Measurements from ENCODE around the gene SPCS3. TPM values are rescaled to one million over a fixed set of nuclear protein-coding genes. Genes with fewer than 3 reads are reported as not detected.
"Not testable (repeated sequence)": the region's sequence is repeated elsewhere in the genome, so short reads cannot be mapped to it uniquely, and the experiment has no call there.

Gene SPCS3
- total and polyA plus RNA-seq, 2 experiments from 2014 or later: 39.0 to 47.1 TPM

DNA sequence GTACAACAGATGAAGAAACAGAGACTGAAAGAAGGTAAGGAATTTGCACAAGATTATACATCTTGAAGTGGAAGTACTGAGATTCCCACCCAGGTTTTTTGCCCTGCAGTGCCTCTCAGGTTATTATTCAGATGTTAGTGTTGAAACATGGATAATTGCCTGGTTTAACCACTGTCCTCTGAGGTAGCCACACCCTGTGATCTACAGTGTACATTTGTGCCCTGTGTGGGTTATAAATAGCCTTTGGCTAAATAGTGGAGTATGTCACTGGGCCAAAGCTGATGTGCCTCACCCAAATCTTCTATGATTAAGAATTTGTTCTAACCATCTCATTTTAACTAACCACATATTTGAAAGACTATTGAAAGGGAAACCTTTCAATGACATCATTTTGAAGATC, 45.3 kb upstream of the SPCS3 start:
- TF ChIP-seq, protein P1, sequence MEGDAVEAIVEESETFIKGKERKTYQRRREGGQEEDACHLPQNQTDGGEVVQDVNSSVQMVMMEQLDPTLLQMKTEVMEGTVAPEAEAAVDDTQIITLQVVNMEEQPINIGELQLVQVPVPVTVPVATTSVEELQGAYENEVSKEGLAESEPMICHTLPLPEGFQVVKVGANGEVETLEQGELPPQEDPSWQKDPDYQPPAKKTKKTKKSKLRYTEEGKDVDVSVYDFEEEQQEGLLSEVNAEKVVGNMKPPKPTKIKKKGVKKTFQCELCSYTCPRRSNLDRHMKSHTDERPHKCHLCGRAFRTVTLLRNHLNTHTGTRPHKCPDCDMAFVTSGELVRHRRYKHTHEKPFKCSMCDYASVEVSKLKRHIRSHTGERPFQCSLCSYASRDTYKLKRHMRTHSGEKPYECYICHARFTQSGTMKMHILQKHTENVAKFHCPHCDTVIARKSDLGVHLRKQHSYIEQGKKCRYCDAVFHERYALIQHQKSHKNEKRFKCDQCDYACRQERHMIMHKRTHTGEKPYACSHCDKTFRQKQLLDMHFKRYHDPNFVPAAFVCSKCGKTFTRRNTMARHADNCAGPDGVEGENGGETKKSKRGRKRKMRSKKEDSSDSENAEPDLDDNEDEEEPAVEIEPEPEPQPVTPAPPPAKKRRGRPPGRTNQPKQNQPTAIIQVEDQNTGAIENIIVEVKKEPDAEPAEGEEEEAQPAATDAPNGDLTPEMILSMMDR (IDR thresholded peaks at IDR 0.05; ENCODE audit: low read depth, low read length): no peak
- DNase-seq (ENCODE audit: low read depth in 1 of 2, low spot score in 1 of 2): no peak
- H3K4me1 ChIP-seq (ENCODE audit: low read depth): no peaks in the 10 kb centered on the region
- no peaks in the 10 kb centered on the region for H3K36me3 ChIP-seq
- H3K4me3 ChIP-seq: no peak overlapping the region
- H3K27ac ChIP-seq: no peak overlapping the region
- H3K27me3 ChIP-seq: no peaks in the 10 kb centered on the region
- H3K9me3 ChIP-seq (ENCODE audit: low read depth): no peaks in the 10 kb centered on the region

GRCh38 chr4:176276710-176277109, 43.1 kb upstream of the SPCS3 start:
- DNase-seq (ENCODE audit: low read depth in 1 of 2, low spot score in 1 of 2): no peak
- no peaks in the 10 kb centered on the region for H3K27me3 ChIP-seq
- TF ChIP-seq, protein P1 (IDR thresholded peaks at IDR 0.05; ENCODE audit: low read depth, low read length): no peak

GRCh38 chr4:176277162-176277904, 42.4 kb upstream of the SPCS3 start:
- no peak overlapping the region for H3K27ac ChIP-seq
- H3K27me3 ChIP-seq: no peaks in the 10 kb centered on the region
- H3K4me1 ChIP-seq (ENCODE audit: low read depth): no peaks in the 10 kb centered on the region
- H3K36me3 ChIP-seq: no peaks in the 10 kb centered on the region
- TF ChIP-seq, protein P1 (IDR thresholded peaks at IDR 0.05; ENCODE audit: low read depth, low read length): peak; percentile 67
- DNase-seq (ENCODE audit: low read depth in 1 of 2, low spot score in 1 of 2): peak; percentile 74 to 80
- H3K4me3 ChIP-seq: no peak overlapping the region
- no peaks in the 10 kb centered on the region for H3K9me3 ChIP-seq (ENCODE audit: low read depth)

More at GRCh38 chr4:176276710-176277109, 43.1 kb upstream of the SPCS3 start:
- Histone ChIP-seq H3K36me3 (no peaks in the 10 kb centered on the region), H3K27ac (no peak overlapping the region), H3K4me1 (ENCODE audit: low read depth) (no peaks in the 10 kb centered on the region), H3K9me3 (ENCODE audit: low read depth) (no peaks in the 10 kb centered on the region), H3K4me3 (no peak overlapping the region)

DNA sequence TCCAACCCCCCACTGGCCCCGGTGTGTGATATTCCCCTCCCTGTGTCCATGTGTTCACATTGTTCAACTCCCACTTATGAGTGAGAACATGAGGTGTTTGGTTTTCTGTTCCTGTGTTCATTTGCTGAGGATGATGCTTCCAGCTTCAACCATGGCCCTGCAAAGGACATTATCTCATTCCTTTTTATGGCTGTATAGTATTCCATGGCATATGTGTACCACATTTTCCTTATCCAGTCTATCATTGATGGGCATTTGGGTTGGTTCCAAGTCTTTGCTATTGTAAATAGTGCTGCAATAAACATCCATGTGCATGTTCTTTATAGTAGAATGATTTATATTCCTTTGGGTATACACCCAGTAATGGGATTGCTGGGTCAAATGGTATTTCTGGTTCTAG, 40.2 kb upstream of the SPCS3 start:
- not testable (repeated sequence) for H3K27me3 ChIP-seq; DNase-seq (ENCODE audit: low read depth in 1 of 2, low spot score in 1 of 2); H3K9me3 ChIP-seq (ENCODE audit: low read depth); H3K27ac ChIP-seq; H3K4me3 ChIP-seq; H3K36me3 ChIP-seq; H3K4me1 ChIP-seq (ENCODE audit: low read depth)

DNA sequence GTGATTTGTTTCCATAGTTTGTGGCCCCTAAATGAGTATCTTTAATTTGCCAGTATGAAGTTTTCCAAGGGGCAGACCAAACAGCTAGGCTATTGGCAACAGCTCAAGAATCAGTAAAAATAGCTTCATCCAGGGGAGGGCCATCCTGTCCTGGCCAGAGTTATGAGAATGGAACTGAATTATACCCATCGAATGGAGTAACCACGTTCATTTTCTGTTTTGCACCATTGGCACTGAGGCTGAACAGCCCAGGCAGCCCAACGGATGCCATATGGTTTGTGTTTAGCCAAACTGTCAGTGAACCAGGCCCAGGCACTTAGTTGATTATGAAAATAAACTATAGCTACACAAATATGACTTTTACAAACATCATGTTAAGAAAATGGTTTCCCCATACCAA, 33.0 kb upstream of the SPCS3 start:
- H3K4me3 ChIP-seq: no peak overlapping the region

DNA sequence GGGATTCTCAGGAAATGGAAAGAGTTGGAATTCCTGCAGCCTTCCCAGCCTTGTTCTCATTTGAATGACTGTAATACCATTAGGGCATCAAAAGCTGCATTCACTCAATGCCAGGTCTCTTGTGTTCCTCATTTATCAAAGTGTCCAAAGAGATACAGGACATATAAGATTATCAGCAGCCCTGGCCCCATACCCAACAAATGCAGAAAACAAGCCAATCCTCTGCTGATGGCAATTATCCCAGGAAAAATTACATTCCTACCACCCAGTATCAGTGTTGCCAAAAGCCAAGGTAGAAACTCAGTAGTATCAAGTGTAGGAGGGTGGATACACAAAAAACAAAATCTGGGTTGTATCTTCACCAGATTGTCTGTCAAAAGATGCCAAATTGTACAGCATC, 32.2 kb upstream of the SPCS3 start:
- no peaks in the 10 kb centered on the region for H3K27me3 ChIP-seq
- H3K4me1 ChIP-seq (ENCODE audit: low read depth): no peaks in the 10 kb centered on the region
- no peak overlapping the region for H3K4me3 ChIP-seq
- H3K9me3 ChIP-seq (ENCODE audit: low read depth): no peaks in the 10 kb centered on the region
- no peaks in the 10 kb centered on the region for H3K36me3 ChIP-seq
- H3K27ac ChIP-seq: no peak overlapping the region
- no peak for DNase-seq (ENCODE audit: low read depth in 1 of 2, low spot score in 1 of 2)
- TF ChIP-seq, protein P1 (IDR thresholded peaks at IDR 0.05; ENCODE audit: low read depth, low read length): no peak

More for the DNA sequence above, 33.0 kb upstream of the SPCS3 start:
- TF ChIP-seq, protein P1 (IDR thresholded peaks at IDR 0.05; ENCODE audit: low read depth, low read length): no peak
- no peaks in the 10 kb centered on the region for H3K27me3 ChIP-seq
- H3K27ac ChIP-seq: no peak overlapping the region
- no peak for DNase-seq (ENCODE audit: low read depth in 1 of 2, low spot score in 1 of 2)
- no peaks in the 10 kb centered on the region for H3K4me1 ChIP-seq (ENCODE audit: low read depth)
- H3K9me3 ChIP-seq (ENCODE audit: low read depth): no peaks in the 10 kb centered on the region
- no peaks in the 10 kb centered on the region for H3K36me3 ChIP-seq

Data from cardiac muscle cell (in vitro differentiated cells and primary cell).